HG02970 (cell line): ENCODE data around the gene CARNS1.

Source experiments
- ATAC-seq: cut with Tn5 transposase; IDR thresholded peaks from one replicate; pipeline ENCODE4 v1.9.1; 2021; ENCODE audit warnings: mild to moderate bottlenecking, moderate library complexity, moderate number of reproducible peaks; ENCODE audit not compliant: unreplicated experiment, low FRiP score

CARNS1 gene

GRCh38 chr11:67375320-67376055, 40.0 kb upstream of the CARNS1 start:
- no peak for ATAC-seq

GRCh38 chr11:67376063-67376820, 39.2 kb upstream of the CARNS1 start:
- no peak for ATAC-seq

- no peak for ATAC-seq
Observed at GRCh38 chr11:67376873-67377808, 38.3 kb upstream of the CARNS1 start.

GRCh38 chr11:67378544-67378943, 36.9 kb upstream of the CARNS1 start:
- ATAC-seq = no peak

GRCh38 chr11:67379061-67380058, 36.1 kb upstream of the CARNS1 start:
- ATAC-seq = no peak

GRCh38 chr11:67381244-67381972, 34.1 kb upstream of the CARNS1 start:
- ATAC-seq = no peak

GRCh38 chr11:67382276-67383136, 33.0 kb upstream of the CARNS1 start:
- no peak for ATAC-seq

GRCh38 chr11:67384851-67385366, 30.6 kb upstream of the CARNS1 start:
- no peak for ATAC-seq

GRCh38 chr11:67387069-67387468, 28.4 kb upstream of the CARNS1 start:
- no peak for ATAC-seq

- ATAC-seq = no peak
Observed at GRCh38 chr11:67387518-67387917, 28.0 kb upstream of the CARNS1 start.

GRCh38 chr11:67389477-67389876, 26.0 kb upstream of the CARNS1 start:
- ATAC-seq = no peak

- ATAC-seq = no peak
Observed at GRCh38 chr11:67390947-67391303, 24.6 kb upstream of the CARNS1 start.

GRCh38 chr11:67391304-67392182, 23.9 kb upstream of the CARNS1 start, which contains the start of gene RAD9A:
TSS of gene RAD9A (plus strand) at chr11:67391986. CDS start at chr11:67392045, 59 bp downstream.
- ATAC-seq = peak; percentile 56

GRCh38 chr11:67392183-67392715, 23.2 kb upstream of the CARNS1 start:
- ATAC-seq = no peak

- no peak for ATAC-seq
Observed at GRCh38 chr11:67393437-67393836, 22.0 kb upstream of the CARNS1 start.

- no peak for ATAC-seq
Observed at GRCh38 chr11:67393990-67394389, 21.5 kb upstream of the CARNS1 start.
